NAMALWA (cell line): ENCODE measurements around the gene TEP1.
"Not testable (repeated sequence)": the region's sequence is repeated elsewhere in the genome, so short reads cannot be mapped to it uniquely, and the experiment has no call there.

Experiments
- DNase-seq: peaks from one replicate; pipeline ENCODE4 v3.0.0-alpha.2; 2015; ENCODE audit warnings: low spot score

TEP1 gene

GRCh38 chr14:20341032-20341431 lies 72.3 kb downstream of the TEP1 start:
- not testable (repeated sequence) for DNase-seq

- no peak for DNase-seq
Measured at GRCh38 chr14:20334017-20334416, 79.3 kb downstream of the TEP1 start.

GRCh38 chr14:20333494-20333841 lies 79.8 kb downstream of the TEP1 start:
- DNase-seq: no peak

- peak; percentile 89 for DNase-seq
Measured at GRCh38 chr14:20332788-20333493, 80.4 kb downstream of the TEP1 start, which contains the start of gene CCNB1IP1. Gene CCNB1IP1 (minus strand): TSS chr14:20333279. CDS start chr14:20316523, 16,756 bp downstream.

GRCh38 chr14:20332431-20332787 lies 80.9 kb downstream of the TEP1 start:
- no peak for DNase-seq

GRCh38 chr14:20331053-20331613 lies 82.2 kb downstream of the TEP1 start:
- no peak for DNase-seq

- DNase-seq: no peak
Measured at GRCh38 chr14:20329355-20329754, 83.9 kb downstream of the TEP1 start.

GRCh38 chr14:20328705-20329104 lies 84.6 kb downstream of the TEP1 start:
- no peak for DNase-seq

- DNase-seq: peak; percentile 87
Measured at GRCh38 chr14:20327005-20327869, 86.1 kb downstream of the TEP1 start.

- DNase-seq: no peak
Measured at GRCh38 chr14:20317720-20318119, 95.6 kb downstream of the TEP1 start.
